ENCODE results near the gene C22orf39.

C22orf39 gene

DNA sequence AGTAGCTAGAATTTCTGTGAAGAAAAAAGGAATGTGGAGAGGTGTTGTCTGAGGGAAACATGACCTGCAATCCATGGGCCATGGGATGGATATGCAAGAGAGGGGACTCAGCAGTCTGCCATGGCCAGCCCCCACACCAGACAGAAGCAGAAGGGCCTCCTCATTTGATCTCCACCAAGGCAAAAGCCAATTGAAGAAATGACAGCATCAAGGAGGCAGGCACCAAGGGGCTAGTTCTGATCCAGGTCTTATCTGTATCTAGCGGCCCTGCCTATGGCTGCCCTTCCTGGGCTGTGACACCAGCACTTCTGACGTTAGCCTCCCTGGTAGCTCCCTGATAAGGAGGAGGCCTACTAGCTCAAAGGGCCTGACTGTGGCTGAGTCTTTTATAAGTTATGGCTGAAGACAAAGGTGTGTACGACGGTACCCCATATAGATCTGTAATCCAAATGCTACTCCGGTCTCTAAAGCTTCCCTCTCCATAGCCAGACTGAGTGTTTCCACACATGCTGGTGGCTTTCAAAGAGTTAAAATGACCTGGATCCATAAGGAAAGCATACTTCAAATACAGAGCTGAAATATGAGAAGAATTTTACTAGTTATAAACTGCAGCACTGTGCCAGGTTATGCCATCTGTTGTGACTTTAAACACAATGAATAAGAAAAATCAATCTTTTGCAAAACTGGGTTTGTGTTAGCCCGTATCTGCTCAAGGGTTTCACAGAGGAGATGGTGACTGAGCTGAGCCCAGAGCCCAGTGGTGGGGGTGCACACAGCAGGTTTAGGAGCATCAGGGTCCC lies 50.4 kb downstream of the C22orf39 start:
- DNase-seq, result no peak

GRCh38 chr22:19396561-19396933 lies 51.0 kb downstream of the C22orf39 start:
- DNase-seq, result no peak

GRCh38 chr22:19395276-19395675 lies 52.2 kb downstream of the C22orf39 start:
- no peak for DNase-seq

GRCh38 chr22:19394274-19395050 lies 53.0 kb downstream of the C22orf39 start:
- DNase-seq, result no peak

DNA sequence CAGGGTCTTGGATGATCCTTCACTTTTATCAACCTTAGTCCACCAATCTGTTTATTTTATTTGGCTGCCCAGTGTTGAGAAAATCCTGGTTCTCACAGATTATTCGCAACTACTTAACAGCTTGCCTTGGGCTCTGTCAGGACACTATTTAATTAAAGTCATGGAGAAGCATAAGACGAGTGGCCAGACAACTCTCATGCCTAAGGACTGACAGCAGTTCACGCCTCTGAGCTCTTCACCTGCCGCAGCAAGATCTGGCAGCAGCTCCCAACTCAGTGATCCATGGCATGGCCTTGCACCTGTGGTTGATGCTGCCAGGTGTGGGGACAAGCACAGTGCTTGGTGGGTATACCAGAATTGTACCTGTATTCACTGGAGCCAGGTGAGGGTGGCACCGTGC lies 53.8 kb downstream of the C22orf39 start:
- no peak for DNase-seq

Measured in DMS 273 treated with DMSO at 0.1 percent for 48 hours (cell line).